Activated CD4-positive, alpha-beta memory T cell treated with anti-CD3 and anti-CD28 coated beads for 36 hours (primary cell): Measurements from ENCODE around the gene GABARAPL2. TPM values are rescaled to one million over a fixed set of nuclear protein-coding genes. Genes with fewer than 3 reads are reported as not detected.

ENCODE experiments used
- CTCF ChIA-PET: fragments of 350-600 bp; sonication (Branson Sonifier 250); formaldehyde crosslinking; loops from one replicate; lab custom pipeline; 2021; ENCODE audit warnings: antibody characterized with exemption, inconsistent platforms; lab: Charles Lee
- POLR2A ChIA-PET: fragments of 350-600 bp; sonication (Branson Sonifier 250); formaldehyde crosslinking; loops from one replicate; lab custom pipeline; 2021; ENCODE audit warnings: antibody characterized with exemption; lab: Charles Lee
- DNase-seq: peaks from one replicate; pipeline ENCODE4 v3.0.0-alpha.2; 2020
- H3K27ac Mint-ChIP-seq: one replicate; pipeline ENCODE4 v1.8.0; 2021; ENCODE audit warnings: mixed read lengths
- H3K27me3 Mint-ChIP-seq: one replicate; pipeline ENCODE4 v1.8.0; 2021; ENCODE audit warnings: mixed read lengths
- H3K36me3 Mint-ChIP-seq: one replicate; pipeline ENCODE4 v1.8.0; 2021; ENCODE audit warnings: mixed read lengths
- H3K4me1 Mint-ChIP-seq: one replicate; pipeline ENCODE4 v1.8.0; 2021; ENCODE audit warnings: low read depth, mixed read lengths
- H3K4me3 Mint-ChIP-seq: one replicate; pipeline ENCODE4 v1.8.0; 2021; ENCODE audit warnings: mild to moderate bottlenecking, mixed read lengths
- H3K9me3 Mint-ChIP-seq: one replicate; pipeline ENCODE4 v1.8.0; 2021; ENCODE audit warnings: mixed read lengths
- intact Hi-C: fragments of 100-400 bp; cut with micrococcal nuclease; formaldehyde crosslinking; loops from one replicate; pipeline ENCODE4 v1.15.1; 2023
- total RNA-seq, 2 experiments: library from RNA; stranded (reverse); gene quantifications; one replicate each; pipeline ENCODE4 v1.2.3, GENCODE V29; 2021

The GABARAPL2 gene, protein sequence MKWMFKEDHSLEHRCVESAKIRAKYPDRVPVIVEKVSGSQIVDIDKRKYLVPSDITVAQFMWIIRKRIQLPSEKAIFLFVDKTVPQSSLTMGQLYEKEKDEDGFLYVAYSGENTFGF
- 10 to 100 TPM; 71.5 to 76.1 TPM for total RNA-seq

DNA sequence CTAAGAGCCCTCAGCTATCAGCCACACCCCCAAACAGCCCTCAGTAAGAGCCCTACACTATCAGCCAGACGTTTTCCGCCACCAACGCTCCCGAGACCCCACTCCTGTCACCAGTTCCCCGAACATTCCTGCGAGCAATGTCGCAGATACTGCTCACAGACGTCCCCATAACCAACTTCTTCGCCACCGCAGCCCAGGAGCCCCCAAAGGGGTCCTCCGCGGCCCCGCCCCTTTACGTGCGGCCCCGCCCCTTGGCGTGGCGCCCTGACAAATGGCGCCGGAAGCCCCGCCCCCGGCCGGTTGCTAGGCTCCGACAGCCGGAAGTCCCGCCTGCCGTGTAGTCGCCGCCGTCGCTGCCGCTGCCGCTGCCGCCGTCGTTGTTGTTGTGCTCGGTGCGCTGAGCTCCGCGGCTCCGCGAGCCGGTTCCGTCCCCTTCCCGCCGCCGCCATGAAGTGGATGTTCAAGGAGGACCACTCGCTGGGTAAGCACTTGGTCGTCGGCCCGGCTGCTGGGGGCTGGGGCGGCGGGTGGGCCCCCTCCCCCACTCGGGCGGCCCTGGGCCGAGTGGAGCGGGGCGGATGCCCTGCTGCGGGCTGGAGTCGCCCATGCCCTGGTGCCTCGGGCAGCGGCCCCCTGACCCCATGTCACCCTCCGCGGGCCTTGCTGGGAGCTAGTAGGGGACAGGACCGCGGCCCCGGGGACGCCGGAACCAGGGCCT, at the start of gene GABARAPL2:
Gene GABARAPL2 (plus strand): TSS at position 340 of the 718 bp plus-strand sequence. CDS start 108 bp downstream, at position 448.
- intact Hi-C loops = loop anchor here (1.0 to 5.0 kb wide), 5 partner anchors 57 to 1625 kb away; partner anchors contain the start of genes ADAT1, CFDP1, MON1B and TMEM170A
- peak; percentile 92 for DNase-seq
- peaks cover 39% of the 10 kb centered on the region for H3K4me1 Mint-ChIP-seq
- H3K27me3 Mint-ChIP-seq = peaks cover 7% of the 10 kb centered on the region
- CTCF ChIA-PET = interaction anchor here (0.6 to 3.8 kb wide), 7 partner anchors 11 to 101 kb away, joined by 3 to 19 read pairs (median 6); partner anchors contain the start of genes ADAT1, TMEM170A and TMEM231
- H3K36me3 Mint-ChIP-seq = peaks cover 9% of the 10 kb centered on the region
- POLR2A ChIA-PET = interaction anchor here (1.1 to 3.7 kb wide), 4 partner anchors 10 to 83 kb away, joined by 3 to 17 read pairs (median 6); partner anchors contain the start of genes ADAT1, KARS1, TERF2IP and TMEM231
- H3K9me3 Mint-ChIP-seq = no peaks in the 10 kb centered on the region
- peak within 1 kb of the TSS; percentile 94 for H3K4me3 Mint-ChIP-seq
- peak within 1 kb of the TSS; percentile 85 for H3K27ac Mint-ChIP-seq

DNA sequence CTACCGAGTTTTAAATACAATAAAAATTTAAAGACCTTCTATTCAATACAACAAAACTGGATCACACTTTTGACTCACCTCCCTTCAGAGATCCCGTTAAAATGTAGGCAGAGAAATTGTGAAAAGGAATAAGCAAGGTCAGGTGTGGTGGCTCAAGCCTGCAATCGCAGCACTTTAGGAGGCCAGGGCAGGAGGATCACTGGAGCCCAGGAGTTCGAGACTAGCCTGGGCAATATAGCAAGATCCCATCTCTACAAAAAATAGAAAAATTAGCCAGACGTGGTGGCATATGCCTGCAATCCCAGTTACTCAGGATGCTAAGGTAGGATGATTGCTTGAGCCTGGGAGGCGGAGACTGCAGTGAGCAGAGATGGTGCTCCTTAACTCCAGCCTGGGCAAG, 47.0 kb upstream of the GABARAPL2 start:
- intact Hi-C loops = no loop called here
- ChIA-PET CTCF (interaction anchor here (3.3 kb wide), 1 partner anchor 47 kb away, joined by 36 read pairs; no protein-coding TSS in a partner anchor), POLR2A (no interaction called here)
- Mint-ChIP-seq H3K9me3 (no peaks in the 10 kb centered on the region), H3K4me1 (peaks cover 10% of the 10 kb centered on the region), H3K4me3 (no peak overlapping the region), H3K36me3 (no peaks in the 10 kb centered on the region), H3K27me3 (no peaks in the 10 kb centered on the region), H3K27ac (no peak overlapping the region)
- no peak for DNase-seq

DNA sequence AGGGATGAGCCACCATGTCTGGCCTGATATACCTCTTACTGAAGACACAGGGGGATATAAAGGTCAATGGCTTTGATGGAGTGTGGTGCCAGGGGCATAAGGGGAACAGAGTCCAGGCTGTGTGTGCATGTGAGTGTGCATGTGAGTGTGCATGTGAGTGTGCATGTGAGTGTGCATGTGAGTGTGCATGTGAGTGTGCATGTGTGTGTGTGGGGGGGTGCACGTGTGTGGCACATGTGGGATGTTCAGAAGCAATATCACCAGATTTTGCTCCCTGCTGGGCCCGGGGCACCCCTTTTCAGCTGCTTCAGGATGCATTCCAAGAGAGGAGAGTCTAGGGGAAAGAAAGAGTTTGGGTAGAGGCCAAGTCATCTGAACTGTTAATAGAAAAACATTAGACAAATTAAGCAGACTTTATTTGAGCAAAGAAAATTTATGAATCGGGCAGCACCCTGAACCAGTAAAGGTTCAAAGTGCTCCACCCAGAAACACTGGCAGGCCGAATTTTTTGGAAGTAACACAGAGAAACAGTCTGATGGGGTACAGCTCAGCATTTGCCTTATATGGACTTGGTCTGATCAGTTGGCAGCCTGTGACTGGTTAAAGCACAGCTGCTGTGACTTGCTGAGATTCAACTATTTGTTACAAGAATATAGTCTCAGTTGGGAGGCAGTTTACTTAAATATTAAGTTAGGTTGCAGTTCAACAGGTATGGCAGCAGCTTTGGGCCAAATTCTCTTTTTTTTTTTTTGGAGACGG, 40.0 kb upstream of the GABARAPL2 start:
- intact Hi-C loops = no loop called here
- no peaks in the 10 kb centered on the region for H3K9me3 Mint-ChIP-seq
- DNase-seq = no peak
- H3K36me3 Mint-ChIP-seq = no peaks in the 10 kb centered on the region
- no peak overlapping the region for H3K27ac Mint-ChIP-seq
- no peaks in the 10 kb centered on the region for H3K27me3 Mint-ChIP-seq
- no peaks in the 10 kb centered on the region for H3K4me1 Mint-ChIP-seq
- no peak overlapping the region for H3K4me3 Mint-ChIP-seq
- CTCF ChIA-PET = interaction anchor here (1.1 kb wide), 1 partner anchor 9 kb away, joined by 3 read pairs; no protein-coding TSS in a partner anchor
- POLR2A ChIA-PET = no interaction called here

DNA sequence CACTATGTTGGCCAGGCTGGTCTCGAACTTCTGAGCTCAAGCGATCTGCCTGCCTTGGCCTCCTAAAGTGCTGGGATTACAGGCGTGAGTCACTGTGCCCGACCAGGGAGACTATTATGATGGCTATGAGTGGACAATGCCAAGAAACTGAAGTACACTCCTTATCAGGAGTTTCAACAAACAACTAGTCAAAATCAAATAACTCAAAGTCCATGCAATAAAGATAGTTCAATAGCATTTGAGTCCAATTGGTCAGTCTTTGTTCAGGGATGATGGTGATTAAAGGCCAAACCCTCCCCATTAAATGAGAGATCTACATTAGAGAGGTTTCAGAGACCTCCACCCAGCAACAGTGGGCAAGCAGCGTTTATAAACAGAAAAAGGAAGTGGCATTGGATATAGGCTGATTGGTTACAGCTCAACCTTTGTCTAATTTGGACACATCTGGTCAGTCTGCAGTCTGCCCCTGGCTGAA, 38.3 kb upstream of the GABARAPL2 start:
- H3K27ac Mint-ChIP-seq = no peak overlapping the region

DNA sequence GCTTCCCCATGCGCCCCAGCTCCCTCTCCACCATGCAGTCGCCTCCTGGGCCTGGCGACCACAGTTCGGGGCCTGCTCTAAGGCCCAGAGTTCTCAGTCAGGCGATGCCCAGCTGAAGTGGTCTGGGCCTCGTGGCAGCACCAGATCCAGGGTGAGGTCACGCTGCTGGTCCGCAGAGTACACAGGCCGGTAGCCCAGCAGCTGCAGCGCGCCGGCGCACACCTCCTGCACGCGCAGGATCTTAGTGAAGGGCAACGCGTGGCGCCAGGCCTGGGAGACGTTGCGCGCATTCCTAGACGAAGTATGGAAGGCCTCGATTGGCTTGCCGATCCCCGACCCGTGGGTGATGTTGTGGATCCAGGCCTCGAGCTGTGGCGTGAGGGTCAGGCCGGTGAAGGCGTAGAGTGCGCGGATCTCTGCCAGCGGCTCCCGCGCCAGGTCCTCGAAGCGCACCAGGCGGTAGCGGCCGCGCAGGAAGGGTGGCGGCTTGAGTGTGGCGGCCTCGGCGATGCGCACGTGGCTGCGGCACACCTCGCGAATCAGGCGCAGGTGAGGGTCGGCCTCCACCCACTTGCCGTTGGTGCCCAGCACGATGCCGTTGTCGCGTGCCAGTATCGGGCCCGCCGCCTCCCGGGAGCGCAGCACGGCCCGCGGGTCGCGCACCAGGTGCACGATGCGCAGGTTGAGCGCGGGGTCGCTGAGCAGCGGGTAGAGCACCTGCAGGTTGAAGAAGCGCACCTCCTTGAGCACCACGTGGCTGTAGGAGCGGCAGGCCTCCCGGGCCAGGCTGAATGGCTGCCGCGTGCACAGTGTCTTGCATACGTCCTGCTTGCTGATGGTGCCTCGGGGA, 36.9 kb upstream of the GABARAPL2 start:
- Mint-ChIP-seq H3K4me3 (no peak overlapping the region), H3K9me3 (no peaks in the 10 kb centered on the region), H3K27ac (no peak overlapping the region), H3K27me3 (no peaks in the 10 kb centered on the region), H3K36me3 (no peaks in the 10 kb centered on the region), H3K4me1 (no peaks in the 10 kb centered on the region)
- POLR2A ChIA-PET = no interaction called here
- CTCF ChIA-PET = interaction anchor here (0.6 kb wide), 1 partner anchor 12 kb away, joined by 3 read pairs; no protein-coding TSS in a partner anchor
- intact Hi-C loops = no loop called here
- DNase-seq = no peak

More for the DNA sequence above, 38.3 kb upstream of the GABARAPL2 start:
- intact Hi-C loops = no loop called here
- Mint-ChIP-seq H3K27me3 (no peaks in the 10 kb centered on the region), H3K4me3 (no peak overlapping the region), H3K4me1 (no peaks in the 10 kb centered on the region), H3K9me3 (no peaks in the 10 kb centered on the region), H3K36me3 (no peaks in the 10 kb centered on the region)
- no peak for DNase-seq
- POLR2A ChIA-PET = no interaction called here
- CTCF ChIA-PET = no interaction called here

DNA sequence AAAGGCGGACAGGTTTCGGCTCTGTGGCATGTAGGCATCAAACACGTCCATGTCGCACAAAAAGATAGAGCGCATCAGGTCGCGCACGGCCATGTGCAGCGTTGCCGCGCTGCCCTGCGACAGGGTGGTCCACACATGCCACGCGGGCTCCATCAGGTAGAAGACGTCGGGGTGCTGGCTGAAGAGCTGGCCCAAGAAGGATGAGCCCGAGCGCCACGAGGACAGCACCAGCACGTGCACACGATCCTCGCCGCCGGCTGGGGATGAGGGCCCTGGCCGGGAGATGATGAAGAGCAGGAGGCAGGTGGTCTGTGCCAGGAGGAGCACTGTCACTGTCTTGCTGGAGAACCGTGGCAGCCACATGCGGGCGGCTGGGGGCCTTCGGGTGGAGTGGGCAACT, 36.2 kb upstream of the GABARAPL2 start:
- Mint-ChIP-seq H3K4me1 (no peaks in the 10 kb centered on the region), H3K27ac (no peak overlapping the region), H3K27me3 (no peaks in the 10 kb centered on the region), H3K9me3 (no peaks in the 10 kb centered on the region), H3K36me3 (no peaks in the 10 kb centered on the region), H3K4me3 (no peak overlapping the region)
- ChIA-PET POLR2A (no interaction called here), CTCF (no interaction called here)
- intact Hi-C loops = no loop called here
- no peak for DNase-seq

DNA sequence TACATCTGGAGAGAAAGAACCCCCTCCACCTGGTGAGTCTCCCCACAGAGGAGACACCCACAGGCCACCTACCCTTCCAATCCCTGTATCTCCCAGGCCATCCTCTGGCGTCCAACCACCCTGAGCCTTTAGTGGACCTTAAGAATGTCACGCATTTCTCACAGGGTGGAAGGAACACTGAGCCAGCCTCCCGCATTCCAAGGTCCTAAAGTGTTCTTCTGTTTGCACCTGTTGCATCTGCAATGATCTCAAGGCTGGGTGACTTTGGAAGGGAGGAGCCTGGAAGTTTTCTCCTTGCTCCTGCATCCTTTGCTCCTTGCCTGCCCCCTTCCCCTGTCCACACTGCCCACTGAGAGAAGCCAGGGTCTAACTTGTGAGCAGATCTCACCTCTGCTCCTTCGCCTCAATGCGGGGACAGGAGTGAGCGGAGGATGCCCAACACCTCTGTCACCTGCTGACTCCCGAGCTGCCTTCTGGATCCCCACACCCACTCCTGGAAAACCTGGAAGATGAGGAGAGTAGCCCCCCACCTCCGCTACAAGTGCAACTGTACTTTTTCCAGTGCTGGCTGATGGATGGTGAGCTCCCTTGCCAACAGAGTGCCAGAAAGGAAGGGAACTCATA, 33.9 kb upstream of the GABARAPL2 start:
- no peak for DNase-seq
- H3K36me3 Mint-ChIP-seq = no peaks in the 10 kb centered on the region
- no peaks in the 10 kb centered on the region for H3K4me1 Mint-ChIP-seq
- no peaks in the 10 kb centered on the region for H3K27me3 Mint-ChIP-seq
- intact Hi-C loops = no loop called here
- CTCF ChIA-PET = interaction anchor here (0.8 to 1.5 kb wide), 3 partner anchors 10 to 298 kb away, joined by 3 to 8 read pairs (median 3); no protein-coding TSS in a partner anchor
- no peak overlapping the region for H3K27ac Mint-ChIP-seq
- POLR2A ChIA-PET = no interaction called here
- no peaks in the 10 kb centered on the region for H3K9me3 Mint-ChIP-seq
- no peak overlapping the region for H3K4me3 Mint-ChIP-seq

DNA sequence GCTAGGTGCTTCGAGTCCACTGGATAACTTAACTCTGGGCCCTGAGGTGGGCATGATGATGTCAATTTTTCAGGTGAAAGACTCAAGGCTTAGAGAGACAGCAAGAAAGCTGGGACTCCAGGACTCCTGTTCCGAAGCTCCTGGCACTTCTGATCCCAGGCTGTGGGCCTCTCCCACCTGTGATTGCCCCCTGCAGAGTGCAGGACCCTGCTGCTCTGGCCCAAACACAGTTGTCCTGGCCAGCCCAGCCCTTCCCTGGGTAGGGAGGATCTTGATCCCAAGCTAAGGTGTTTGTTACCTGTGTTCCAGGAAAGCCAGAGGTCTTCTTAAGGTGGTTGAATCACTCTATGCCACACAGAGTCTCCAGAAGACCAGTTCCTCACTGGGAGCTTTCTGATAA, 33.4 kb upstream of the GABARAPL2 start:
- H3K27ac Mint-ChIP-seq = no peak overlapping the region
- H3K36me3 Mint-ChIP-seq = no peaks in the 10 kb centered on the region
- ChIA-PET POLR2A (no interaction called here), CTCF (interaction anchor here (1.4 kb wide), 1 partner anchor 15 kb away, joined by 8 read pairs; no protein-coding TSS in a partner anchor)
- H3K27me3 Mint-ChIP-seq = no peaks in the 10 kb centered on the region
- DNase-seq = no peak
- H3K4me3 Mint-ChIP-seq = no peak overlapping the region
- intact Hi-C loops = no loop called here
- no peaks in the 10 kb centered on the region for H3K4me1 Mint-ChIP-seq
- no peaks in the 10 kb centered on the region for H3K9me3 Mint-ChIP-seq

DNA sequence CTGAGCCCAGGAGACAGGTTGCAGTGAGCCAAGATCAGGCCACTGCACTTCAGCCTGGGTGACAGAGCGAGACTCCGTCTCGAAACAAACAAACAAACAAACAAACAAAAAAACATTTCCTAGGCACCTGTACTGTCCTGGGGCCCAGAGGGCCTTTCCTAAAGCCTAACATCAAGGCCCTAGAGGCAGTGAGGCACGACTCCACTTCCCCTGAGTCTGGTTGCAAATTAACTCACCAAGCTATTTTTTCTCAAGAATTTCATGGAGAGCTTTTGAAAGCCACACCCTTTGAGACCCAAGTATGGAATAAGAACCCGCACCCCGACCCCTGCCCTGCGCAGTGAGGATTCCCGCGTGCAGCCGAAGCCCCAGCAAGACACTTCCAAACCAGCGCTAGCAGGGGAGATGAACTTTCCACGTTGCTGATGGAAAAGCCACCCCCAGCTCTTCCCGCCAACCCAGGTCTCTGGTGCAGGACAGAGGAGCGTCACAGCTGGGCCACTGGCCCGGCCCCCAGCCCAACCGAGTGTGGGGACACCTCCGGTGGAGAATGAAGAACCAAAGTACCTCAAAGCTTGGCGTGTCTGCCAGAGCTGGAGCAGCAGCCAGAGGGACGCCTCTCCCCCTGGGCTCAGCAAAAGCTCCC, 31.5 kb upstream of the GABARAPL2 start:
- intact Hi-C loops = no loop called here
- POLR2A ChIA-PET = interaction anchor here (0.7 kb wide), 1 partner anchor 199 kb away, joined by 3 read pairs; no protein-coding TSS in a partner anchor
- H3K4me1 Mint-ChIP-seq = no peaks in the 10 kb centered on the region
- no peaks in the 10 kb centered on the region for H3K36me3 Mint-ChIP-seq
- CTCF ChIA-PET = interaction anchor here (1.9 kb wide), 1 partner anchor 17 kb away, joined by 4 read pairs; no protein-coding TSS in a partner anchor
- H3K9me3 Mint-ChIP-seq = no peaks in the 10 kb centered on the region
- H3K27ac Mint-ChIP-seq = no peak overlapping the region
- DNase-seq = no peak
- no peak overlapping the region for H3K4me3 Mint-ChIP-seq
- H3K27me3 Mint-ChIP-seq = no peaks in the 10 kb centered on the region

DNA sequence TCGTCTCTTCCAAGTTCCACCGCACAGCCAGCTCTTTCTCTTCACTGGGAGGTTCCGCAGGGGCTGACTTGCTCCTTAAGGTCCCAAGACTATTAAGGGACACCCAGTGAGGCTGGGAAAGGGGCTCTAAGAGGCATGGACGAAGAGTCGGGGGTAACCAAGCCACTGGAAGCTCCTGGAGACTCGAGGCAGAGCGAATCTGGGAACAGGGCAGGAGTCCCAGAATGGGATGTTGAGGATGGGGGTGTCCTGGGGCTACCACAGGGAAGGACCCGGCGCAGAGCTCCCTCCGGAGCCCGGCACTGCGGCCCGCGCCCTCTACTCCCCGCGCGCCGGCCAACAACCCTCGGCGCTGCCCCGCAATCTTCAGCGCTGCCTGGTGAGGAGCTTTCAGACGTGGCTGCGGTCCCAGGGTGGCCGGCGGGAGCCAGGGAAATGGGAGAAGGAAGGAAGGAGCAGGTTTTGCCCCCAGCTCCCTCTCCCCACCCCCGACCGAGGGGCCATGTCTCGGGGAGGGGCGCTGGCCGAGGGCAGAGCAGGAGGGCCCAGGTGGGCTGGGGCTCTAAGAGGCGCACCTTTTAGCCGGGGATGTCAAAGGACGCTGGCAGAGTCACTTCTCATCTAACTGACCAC, 30.9 kb upstream of the GABARAPL2 start:
- no peaks in the 10 kb centered on the region for H3K27me3 Mint-ChIP-seq
- no peaks in the 10 kb centered on the region for H3K9me3 Mint-ChIP-seq
- POLR2A ChIA-PET = interaction anchor here (0.6 to 0.7 kb wide), 2 partner anchors 198 to 949 kb away, joined by 3 read pairs; no protein-coding TSS in a partner anchor
- intact Hi-C loops = no loop called here
- H3K27ac Mint-ChIP-seq = no peak overlapping the region
- H3K4me3 Mint-ChIP-seq = no peak overlapping the region
- no peak for DNase-seq
- H3K4me1 Mint-ChIP-seq = no peaks in the 10 kb centered on the region
- CTCF ChIA-PET = interaction anchor here (1.9 kb wide), 1 partner anchor 18 kb away, joined by 4 read pairs; no protein-coding TSS in a partner anchor
- H3K36me3 Mint-ChIP-seq = no peaks in the 10 kb centered on the region
